Neural progenitor cell (in vitro differentiated cells): Measurements from ENCODE around the gene RXRB. TPM values are rescaled to one million over a fixed set of nuclear protein-coding genes. Genes with fewer than 3 reads are reported as not detected.

Experiments used
- DNase-seq: peaks from one replicate; pipeline ENCODE4 v3.0.0-alpha.2; 2016; ENCODE audit warnings: low spot score
- H2AFZ ChIP-seq: fragments of 200-600 bp; sonication (generic); replicated peaks from 2 replicates; pipeline ENCODE4 v1.6.1; 2016; ENCODE audit warnings: antibody characterized with exemption
- H3F3A ChIP-seq: fragments of 200-600 bp; sonication (generic); 2 replicates; pipeline ENCODE4 v1.6.1; 2016; ENCODE audit warnings: antibody characterized with exemption, low read depth
- H3K27ac ChIP-seq: fragments of 200-600 bp; sonication (generic); 2 replicates; pipeline ENCODE4 v1.5.1; 2016; ENCODE audit warnings: mild to moderate bottlenecking
- H3K27me3 ChIP-seq: fragments of 200-600 bp; sonication (generic); 2 replicates; pipeline ENCODE4 v1.6.1; 2016; ENCODE audit warnings: mild to moderate bottlenecking, moderate library complexity
- H3K36me3 ChIP-seq: fragments of 200-600 bp; sonication (generic); 2 replicates; pipeline ENCODE4 v1.5.1; 2016
- H3K4me1 ChIP-seq: fragments of 200-600 bp; sonication (generic); 2 replicates; pipeline ENCODE4 v1.6.1; 2016; ENCODE audit warnings: mixed run types
- H3K4me2 ChIP-seq: fragments of 200-600 bp; sonication (generic); 2 replicates; pipeline ENCODE4 v1.6.1; 2016
- H3K4me3 ChIP-seq: fragments of 200-600 bp; sonication (generic); 2 replicates; pipeline ENCODE4 v1.5.1; 2016
- H3K79me2 ChIP-seq: fragments of 200-600 bp; sonication (generic); 2 replicates; pipeline ENCODE4 v1.6.1; 2016; ENCODE audit warnings: low read depth
- H3K9ac ChIP-seq: fragments of 200-600 bp; sonication (generic); 2 replicates; pipeline ENCODE4 v1.6.1; 2016
- H3K9me3 ChIP-seq: fragments of 200-600 bp; sonication (generic); 2 replicates; pipeline ENCODE4 v1.5.1; 2016; ENCODE audit warnings: low read depth
- H4K20me1 ChIP-seq: fragments of 200-600 bp; sonication (generic); 2 replicates; pipeline ENCODE4 v1.6.1; 2016; ENCODE audit warnings: low read depth
- H3K27ac Mint-ChIP-seq: 3 replicates; pipeline ENCODE4 v1.8.0; 2021; ENCODE audit warnings: mixed read lengths
- H3K27me3 Mint-ChIP-seq: 2 replicates; pipeline ENCODE4 v1.8.0; 2022; ENCODE audit warnings: low read depth, mild to moderate bottlenecking, inconsistent platforms, moderate library complexity, mixed read lengths; ENCODE audit not compliant: insufficient read depth
- H3K36me3 Mint-ChIP-seq: 3 replicates; pipeline ENCODE4 v1.8.0; 2021; ENCODE audit warnings: mixed read lengths
- H3K4me1 Mint-ChIP-seq: 3 replicates; pipeline ENCODE4 v1.8.0; 2021; ENCODE audit warnings: mixed read lengths
- H3K4me3 Mint-ChIP-seq: 3 replicates; pipeline ENCODE4 v1.8.0; 2021; ENCODE audit warnings: mild to moderate bottlenecking, moderate library complexity, mixed read lengths
- H3K9me3 Mint-ChIP-seq: 3 replicates; pipeline ENCODE4 v1.8.0; 2020; ENCODE audit warnings: mixed read lengths
- EZH2 ChIP-seq: fragments of 200-600 bp; sonication (generic); IDR thresholded peaks from 2 replicates; pipeline ENCODE4 v1.6.1; 2017; ENCODE audit warnings: antibody characterized with exemption, mild to moderate bottlenecking, moderate library complexity
- EZH2phosphoT487 ChIP-seq: fragments of 200-600 bp; sonication (generic); IDR thresholded peaks from 2 replicates; pipeline ENCODE4 v1.6.1; 2017; ENCODE audit warnings: antibody characterized with exemption
- total RNA-seq: library from RNA; depleted of rRNA; stranded (reverse); fragments of >200 nt; gene quantifications from 2 replicates; pipeline ENCODE4 v1.2.3, GENCODE V29; 2015; ENCODE audit warnings: low replicate concordance
- TF ChIP-seq, protein P1 (sequence below): fragments of 200-600 bp; sonication (generic); IDR thresholded peaks from 2 replicates; pipeline ENCODE4 v1.5.1; 2017; ENCODE audit warnings: antibody characterized with exemption, mild to moderate bottlenecking

The RXRB gene
- total RNA-seq, 1 donor from 2014 or later: 10.2 TPM

DNA sequence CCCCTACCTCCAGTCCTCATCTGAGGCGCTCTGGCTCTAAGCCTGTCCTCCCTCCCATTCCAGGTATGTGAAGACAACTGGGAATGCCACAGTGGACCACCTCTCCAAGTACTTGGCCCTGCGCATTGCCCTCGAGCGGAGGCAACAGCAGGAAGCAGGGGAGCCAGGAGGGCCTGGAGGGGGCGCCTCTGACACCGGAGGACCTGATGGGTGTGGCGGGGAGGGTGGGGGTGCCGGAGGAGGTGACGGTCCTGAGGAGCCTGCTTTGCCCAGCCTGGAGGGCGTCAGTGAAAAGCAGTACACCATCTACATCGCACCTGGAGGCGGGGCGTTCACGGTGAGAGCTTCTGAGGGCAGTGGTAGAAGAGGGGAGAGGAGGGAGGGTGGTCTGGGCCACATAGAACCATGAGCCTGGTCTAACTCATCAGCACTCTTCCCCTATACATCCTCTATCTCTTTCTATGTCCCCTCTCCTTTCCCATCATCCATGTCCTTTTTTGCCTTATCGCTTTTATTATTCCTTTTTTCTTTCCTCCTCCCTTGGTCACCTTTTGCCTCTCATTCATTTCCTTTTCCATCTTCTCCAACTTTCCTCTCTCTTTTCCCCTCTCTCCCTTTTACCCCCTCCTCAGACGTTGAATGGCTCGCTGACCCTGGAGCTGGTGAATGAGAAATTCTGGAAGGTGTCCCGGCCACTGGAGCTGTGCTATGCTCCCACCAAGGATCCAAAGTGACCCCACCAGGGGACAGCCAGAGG, 11.4 kb upstream of the RXRB start:
- Histone ChIP-seq H2AFZ (no peak overlapping the region), H3K79me2 (peaks cover 20% of the 10 kb centered on the region), H3K9ac (no peak overlapping the region), H3K27ac (no peak overlapping the region), H3K4me1 (peaks cover 22% of the 10 kb centered on the region), H3K4me2 (no peak overlapping the region), H3K36me3 (no peaks in the 10 kb centered on the region), H3K27me3 (peaks cover 60% of the 10 kb centered on the region), H4K20me1 (peaks cover 42% of the 10 kb centered on the region), H3K9me3 (no peaks in the 10 kb centered on the region), H3K4me3 (no peak overlapping the region), H3F3A (peaks cover 33% of the 10 kb centered on the region)
- H3K27me3 Mint-ChIP-seq: peaks cover 16% of the 10 kb centered on the region
- no peaks in the 10 kb centered on the region for H3K9me3 Mint-ChIP-seq
- H3K27ac Mint-ChIP-seq: no peak overlapping the region
- H3K4me1 Mint-ChIP-seq: peaks cover 58% of the 10 kb centered on the region
- H3K4me3 Mint-ChIP-seq: peak overlapping the region; percentile 85
- peak; percentile 42 for DNase-seq
- H3K36me3 Mint-ChIP-seq: peaks cover 17% of the 10 kb centered on the region
- TF ChIP-seq, protein P1, sequence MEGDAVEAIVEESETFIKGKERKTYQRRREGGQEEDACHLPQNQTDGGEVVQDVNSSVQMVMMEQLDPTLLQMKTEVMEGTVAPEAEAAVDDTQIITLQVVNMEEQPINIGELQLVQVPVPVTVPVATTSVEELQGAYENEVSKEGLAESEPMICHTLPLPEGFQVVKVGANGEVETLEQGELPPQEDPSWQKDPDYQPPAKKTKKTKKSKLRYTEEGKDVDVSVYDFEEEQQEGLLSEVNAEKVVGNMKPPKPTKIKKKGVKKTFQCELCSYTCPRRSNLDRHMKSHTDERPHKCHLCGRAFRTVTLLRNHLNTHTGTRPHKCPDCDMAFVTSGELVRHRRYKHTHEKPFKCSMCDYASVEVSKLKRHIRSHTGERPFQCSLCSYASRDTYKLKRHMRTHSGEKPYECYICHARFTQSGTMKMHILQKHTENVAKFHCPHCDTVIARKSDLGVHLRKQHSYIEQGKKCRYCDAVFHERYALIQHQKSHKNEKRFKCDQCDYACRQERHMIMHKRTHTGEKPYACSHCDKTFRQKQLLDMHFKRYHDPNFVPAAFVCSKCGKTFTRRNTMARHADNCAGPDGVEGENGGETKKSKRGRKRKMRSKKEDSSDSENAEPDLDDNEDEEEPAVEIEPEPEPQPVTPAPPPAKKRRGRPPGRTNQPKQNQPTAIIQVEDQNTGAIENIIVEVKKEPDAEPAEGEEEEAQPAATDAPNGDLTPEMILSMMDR: peak; percentile 29
- TF ChIP-seq EZH2phosphoT487 (no peak), EZH2 (no peak)

DNA sequence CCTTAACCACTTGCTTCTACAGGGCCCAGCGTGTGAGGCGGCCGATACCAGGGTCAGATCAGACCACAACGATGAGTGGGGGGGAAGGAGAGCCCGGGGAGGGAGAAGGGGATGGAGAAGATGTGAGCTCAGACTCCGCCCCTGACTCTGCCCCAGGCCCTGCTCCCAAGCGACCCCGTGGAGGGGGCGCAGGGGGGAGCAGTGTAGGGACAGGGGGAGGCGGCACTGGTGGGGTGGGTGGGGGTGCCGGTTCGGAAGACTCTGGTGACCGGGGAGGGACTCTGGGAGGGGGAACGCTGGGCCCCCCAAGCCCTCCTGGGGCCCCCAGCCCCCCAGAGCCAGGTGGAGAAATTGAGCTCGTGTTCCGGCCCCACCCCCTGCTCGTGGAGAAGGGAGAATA, 10.7 kb upstream of the RXRB start:
- H3K9me3 ChIP-seq: no peaks in the 10 kb centered on the region

DNA sequence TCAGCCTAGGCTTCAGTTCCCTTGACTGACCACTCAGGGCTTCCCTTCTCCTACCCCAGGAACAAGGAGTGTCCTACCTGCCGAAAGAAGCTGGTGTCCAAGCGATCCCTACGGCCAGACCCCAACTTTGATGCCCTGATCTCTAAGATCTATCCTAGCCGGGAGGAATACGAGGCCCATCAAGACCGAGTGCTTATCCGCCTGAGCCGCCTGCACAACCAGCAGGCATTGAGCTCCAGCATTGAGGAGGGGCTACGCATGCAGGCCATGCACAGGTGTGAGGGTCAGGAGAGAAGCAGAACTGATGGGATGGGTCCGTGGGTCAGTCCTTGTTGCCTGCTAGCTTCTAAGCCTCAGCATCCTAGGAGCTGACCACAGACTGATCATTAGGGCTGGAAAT, 9.4 kb upstream of the RXRB start:
- peak overlapping the region; percentile 99 for H3K4me3 Mint-ChIP-seq
- H3K27me3 ChIP-seq: peaks cover 48% of the 10 kb centered on the region

More for the DNA sequence above, 10.7 kb upstream of the RXRB start:
- no peak overlapping the region for H3K9ac ChIP-seq
- no peak overlapping the region for H3K4me2 ChIP-seq
- H3K4me3 ChIP-seq: no peak overlapping the region
- Mint-ChIP-seq H3K4me1 (peaks cover 65% of the 10 kb centered on the region), H3K4me3 (peak overlapping the region; percentile 99), H3K9me3 (no peaks in the 10 kb centered on the region), H3K27ac (no peak overlapping the region), H3K36me3 (peaks cover 17% of the 10 kb centered on the region), H3K27me3 (peaks cover 16% of the 10 kb centered on the region)
- H2AFZ ChIP-seq: no peak overlapping the region
- peaks cover 29% of the 10 kb centered on the region for H3K4me1 ChIP-seq
- DNase-seq: no peak
- H3F3A ChIP-seq: peaks cover 40% of the 10 kb centered on the region
- no peak for TF ChIP-seq EZH2
- peaks cover 54% of the 10 kb centered on the region for H3K27me3 ChIP-seq
- no peak overlapping the region for H3K27ac ChIP-seq
- no peaks in the 10 kb centered on the region for H3K36me3 ChIP-seq
- H4K20me1 ChIP-seq: peaks cover 42% of the 10 kb centered on the region
- H3K79me2 ChIP-seq: peaks cover 20% of the 10 kb centered on the region

More for the DNA sequence above, 9.4 kb upstream of the RXRB start:
- no peaks in the 10 kb centered on the region for H3K9me3 Mint-ChIP-seq
- Histone ChIP-seq H3F3A (peaks cover 53% of the 10 kb centered on the region), H3K36me3 (no peaks in the 10 kb centered on the region), H3K27ac (no peak overlapping the region), H3K79me2 (peaks cover 20% of the 10 kb centered on the region), H2AFZ (no peak overlapping the region), H3K4me2 (no peak overlapping the region), H4K20me1 (peaks cover 45% of the 10 kb centered on the region), H3K9me3 (no peaks in the 10 kb centered on the region), H3K4me1 (peaks cover 41% of the 10 kb centered on the region), H3K9ac (no peak overlapping the region), H3K4me3 (no peak overlapping the region)
- H3K27ac Mint-ChIP-seq: no peak overlapping the region
- DNase-seq: no peak
- peaks cover 16% of the 10 kb centered on the region for H3K27me3 Mint-ChIP-seq
- TF ChIP-seq EZH2phosphoT487 (no peak), EZH2 (no peak)
- TF ChIP-seq, protein P1: no peak
- H3K4me1 Mint-ChIP-seq: peaks cover 69% of the 10 kb centered on the region
- peaks cover 17% of the 10 kb centered on the region for H3K36me3 Mint-ChIP-seq
